Neural cell (in vitro differentiated cells): Measurements from ENCODE around the gene WARS2. TPM values are rescaled to one million over a fixed set of nuclear protein-coding genes. Genes with fewer than 3 reads are reported as not detected.
"Not testable (repeated sequence)": the region's sequence is repeated elsewhere in the genome, so short reads cannot be mapped to it uniquely, and the experiment has no call there.

ENCODE experiments used
- H2AFZ ChIP-seq: fragments of 200-600, 300-800 bp; sonication (generic), shearing (Covaris generic); 2 replicates; pipeline ENCODE4 v1.6.0; 2014; ENCODE audit warnings: low read depth, mild to moderate bottlenecking, antibody characterized with exemption, low read length, moderate library complexity
- H3F3A ChIP-seq: fragments of 200-600 bp; shearing (Covaris generic); 2 replicates; pipeline ENCODE4 v1.6.1; 2016; ENCODE audit warnings: mild to moderate bottlenecking, moderate library complexity, mixed read lengths, antibody characterized with exemption, low read length; ENCODE audit not compliant: insufficient read depth, poor library complexity, severe bottlenecking
- H3K27ac ChIP-seq: fragments of 200-600, 300-800 bp; sonication (generic), shearing (Covaris generic); 2 replicates; pipeline ENCODE4 v1.5.1; 2014; ENCODE audit warnings: mild to moderate bottlenecking, low read length, moderate library complexity
- H3K27me3 ChIP-seq: fragments of 300-800, 200-600 bp; sonication (generic), shearing (Covaris generic); 2 replicates; pipeline ENCODE4 v1.6.0; 2014; ENCODE audit warnings: mild to moderate bottlenecking, low read depth, low read length, moderate library complexity; ENCODE audit not compliant: insufficient read depth
- H3K36me3 ChIP-seq: fragments of 300-800, 200-600 bp; sonication (generic), shearing (Covaris generic); 2 replicates; pipeline ENCODE4 v1.5.1; 2014; ENCODE audit warnings: mild to moderate bottlenecking, antibody characterized with exemption, low read length, moderate library complexity; ENCODE audit not compliant: insufficient read depth
- H3K4me2 ChIP-seq: fragments of 300-800, 200-600 bp; sonication (generic), shearing (Covaris generic); 2 replicates; pipeline ENCODE4 v1.6.0; 2014; ENCODE audit warnings: mild to moderate bottlenecking, low read length
- H3K4me3 ChIP-seq: fragments of 300-800, 200-600 bp; sonication (generic), shearing (Covaris generic); 2 replicates; pipeline ENCODE4 v1.5.1; 2014; ENCODE audit warnings: mild to moderate bottlenecking, low read length, moderate library complexity
- H3K79me2 ChIP-seq: fragments of 200-600 bp; shearing (Covaris generic); replicated peaks from 2 replicates; pipeline ENCODE4 v1.6.0; 2014; ENCODE audit warnings: mild to moderate bottlenecking, low read length, moderate library complexity; ENCODE audit not compliant: insufficient read depth
- H3K9ac ChIP-seq: fragments of 300-800, 200-600 bp; sonication (generic), shearing (Covaris generic); 2 replicates; pipeline ENCODE4 v1.6.1; 2016; ENCODE audit warnings: mild to moderate bottlenecking, low read length, mixed read lengths
- H3K9me2 ChIP-seq: fragments of 200-600 bp; shearing (Covaris generic); 2 replicates; pipeline ENCODE4 v1.6.1; 2016; ENCODE audit warnings: mild to moderate bottlenecking, low read length, mixed read lengths; ENCODE audit not compliant: insufficient read depth
- H3K9me3 ChIP-seq: fragments of 200-600, 300-800 bp; sonication (generic), shearing (Covaris generic); 2 replicates; pipeline ENCODE4 v1.6.1; 2016; ENCODE audit warnings: mild to moderate bottlenecking, mixed run types, low read length, moderate library complexity, mixed read lengths
- H4K20me1 ChIP-seq: fragments of 200-600 bp; shearing (Covaris generic); 2 replicates; pipeline ENCODE4 v1.6.1; 2016; ENCODE audit warnings: mild to moderate bottlenecking, mixed run types; ENCODE audit not compliant: insufficient read depth
- EP300 ChIP-seq: fragments of 450-650 bp; conservative IDR thresholded peaks from 2 replicates; pipeline ENCODE4 v1.6.1; 2014; ENCODE audit warnings: antibody characterized with exemption, mild to moderate bottlenecking, moderate library complexity; ENCODE audit not compliant: poor library complexity, severe bottlenecking
- EZH2 ChIP-seq: fragments of 200-600, 300-800 bp; shearing (Covaris generic), sonication (generic); IDR thresholded peaks from 2 replicates; pipeline ENCODE4 v1.6.1; 2014; ENCODE audit warnings: antibody characterized with exemption, low read length, borderline replicate concordance, mild to moderate bottlenecking; ENCODE audit not compliant: insufficient read depth, poor library complexity, severe bottlenecking
- MXI1 ChIP-seq: fragments of 450-650 bp; conservative IDR thresholded peaks from 2 replicates; pipeline ENCODE4 v1.6.1; 2014; ENCODE audit warnings: antibody characterized with exemption, mild to moderate bottlenecking; ENCODE audit not compliant: poor library complexity, severe bottlenecking
- POLR2AphosphoS5 ChIP-seq: IDR thresholded peaks from 2 replicates; pipeline ENCODE4 v1.6.1; 2012
- RAD21 ChIP-seq: fragments of 450-650 bp; conservative IDR thresholded peaks from 2 replicates; pipeline ENCODE4 v1.6.1; 2014; ENCODE audit warnings: antibody characterized with exemption, mild to moderate bottlenecking, moderate library complexity
- SMC3 ChIP-seq: fragments of 450-650 bp; conservative IDR thresholded peaks from 2 replicates; pipeline ENCODE4 v1.6.1; 2014; ENCODE audit warnings: antibody characterized with exemption, mild to moderate bottlenecking, moderate library complexity; ENCODE audit not compliant: poor library complexity
- TAF1 ChIP-seq: IDR thresholded peaks from 2 replicates; pipeline ENCODE4 v1.6.1; 2012; ENCODE audit warnings: low read depth
- polyA plus RNA-seq: library from polyadenylated mRNA; depleted of rRNA; stranded (reverse); fragments of >200 nt; gene quantifications from 2 replicates; pipeline ENCODE4 v1.2.3, GENCODE V29; 2014
- TF ChIP-seq, protein P1 (sequence below): IDR thresholded peaks from 2 replicates; pipeline ENCODE4 v1.6.1; 2012; ENCODE audit warnings: borderline replicate concordance
- TF ChIP-seq, protein P2 (sequence below): fragments of 450-650 bp; IDR thresholded peaks from 2 replicates; pipeline ENCODE4 v1.5.1; 2014; ENCODE audit warnings: antibody characterized with exemption, mild to moderate bottlenecking, moderate library complexity; ENCODE audit not compliant: poor library complexity, severe bottlenecking

WARS2 gene
- polyA plus RNA-seq, 1 donor from 2014 or later, result 4.7 TPM

DNA sequence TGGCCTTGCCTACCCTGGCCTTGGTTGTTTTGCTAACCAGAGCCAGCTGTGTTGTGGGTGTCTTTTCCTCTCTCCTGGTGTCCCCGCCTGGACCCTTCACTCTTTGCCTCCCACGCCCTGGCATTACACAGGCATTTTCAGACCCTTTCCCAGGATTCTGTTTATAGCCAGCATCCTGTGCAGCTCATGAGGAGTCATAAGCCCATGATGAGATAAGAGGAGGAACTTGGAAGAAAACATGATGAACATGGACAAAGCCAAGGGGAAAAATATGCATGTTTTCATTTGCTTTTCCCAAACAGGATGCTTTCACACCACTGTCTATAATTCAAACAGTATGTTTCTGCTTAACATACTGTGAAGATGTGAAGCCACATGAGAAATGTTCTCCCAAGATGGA lies 18.7 kb upstream of the WARS2 start:
- no peak overlapping the region for H3K4me2 ChIP-seq
- TF ChIP-seq POLR2AphosphoS5, result no peak
- no peak for TF ChIP-seq MXI1
- no peak for TF ChIP-seq SMC3
- no peak for TF ChIP-seq TAF1
- no peak for TF ChIP-seq EP300
- H3K27me3 ChIP-seq, result no peaks in the 10 kb centered on the region
- no peaks in the 10 kb centered on the region for H3K9me3 ChIP-seq
- no peaks in the 10 kb centered on the region for H3F3A ChIP-seq
- H2AFZ ChIP-seq, result no peak overlapping the region
- H4K20me1 ChIP-seq, result no peaks in the 10 kb centered on the region
- H3K9me2 ChIP-seq, result no peaks in the 10 kb centered on the region
- H3K9ac ChIP-seq, result no peak overlapping the region
- no peaks in the 10 kb centered on the region for H3K79me2 ChIP-seq
- H3K27ac ChIP-seq, result no peak overlapping the region
- no peak overlapping the region for H3K4me3 ChIP-seq
- H3K36me3 ChIP-seq, result no peaks in the 10 kb centered on the region

DNA sequence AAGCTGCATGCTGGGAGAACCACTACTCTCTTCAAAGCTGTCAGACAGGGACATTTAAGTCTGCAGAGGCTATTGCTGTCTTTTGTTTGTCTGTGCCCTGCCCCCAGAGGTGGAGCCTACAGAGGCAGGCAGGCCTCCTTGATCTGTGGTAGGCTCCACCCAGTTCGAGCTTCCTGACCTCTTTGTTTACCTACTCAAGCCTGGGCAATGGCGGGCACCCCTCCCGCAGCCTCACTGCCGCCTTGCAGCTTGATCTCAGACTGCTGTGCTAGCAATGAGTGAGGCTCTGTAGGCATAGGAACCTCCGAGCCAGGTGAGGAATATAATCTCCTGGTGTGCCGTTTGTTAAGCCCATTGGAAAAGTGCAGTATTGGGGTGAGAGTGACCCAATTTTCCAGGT lies 16.3 kb upstream of the WARS2 start:
- not testable (repeated sequence) for H3K4me3 ChIP-seq, H3K79me2 ChIP-seq, H3K27ac ChIP-seq, H3K4me2 ChIP-seq, H3F3A ChIP-seq, H4K20me1 ChIP-seq, H3K27me3 ChIP-seq, H2AFZ ChIP-seq, H3K9ac ChIP-seq, H3K9me2 ChIP-seq, H3K36me3 ChIP-seq, H3K9me3 ChIP-seq

DNA sequence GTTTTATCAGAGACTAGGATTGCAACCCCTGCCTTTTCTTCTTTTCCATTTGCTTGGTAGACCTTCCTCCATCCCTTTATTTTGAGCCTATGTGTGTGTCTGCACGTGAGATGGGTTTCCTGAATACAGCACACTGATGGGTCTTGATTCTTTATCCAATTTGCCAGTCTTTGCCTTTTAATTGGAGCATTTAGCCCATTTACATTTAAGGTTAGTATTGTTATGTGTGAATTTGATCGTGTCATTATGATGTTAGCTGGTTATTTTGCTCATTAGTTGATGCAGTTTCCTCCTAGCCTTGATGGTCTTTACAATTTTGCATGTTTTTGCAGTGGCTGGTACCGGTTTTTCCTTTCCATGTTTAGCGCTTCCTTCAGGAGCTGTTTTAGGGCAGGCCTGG lies 14.6 kb upstream of the WARS2 start:
- not testable (repeated sequence) for H3F3A ChIP-seq, H3K9me3 ChIP-seq, H4K20me1 ChIP-seq, H3K27ac ChIP-seq, H3K36me3 ChIP-seq, H3K9ac ChIP-seq, H2AFZ ChIP-seq, H3K27me3 ChIP-seq, H3K4me3 ChIP-seq, H3K79me2 ChIP-seq, H3K9me2 ChIP-seq, H3K4me2 ChIP-seq

DNA sequence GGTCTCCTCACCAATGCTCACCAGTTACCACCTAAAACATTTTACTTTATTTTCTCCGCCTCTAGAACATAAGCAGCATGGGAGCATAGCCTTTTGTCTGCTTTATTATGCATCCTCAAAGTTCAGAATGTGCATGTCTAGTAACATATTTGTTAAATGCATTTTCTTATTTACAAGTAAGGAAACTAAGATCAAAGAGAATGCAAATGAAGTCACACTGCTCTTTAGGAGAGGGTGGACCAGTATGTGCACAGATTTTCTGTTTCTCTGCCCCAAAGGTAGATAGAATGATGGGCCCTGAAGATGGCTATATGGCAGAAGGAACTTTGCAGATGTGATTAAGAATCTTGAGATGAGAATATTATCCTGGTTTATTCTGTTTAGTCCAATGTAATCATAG lies 9.7 kb upstream of the WARS2 start:
- Histone ChIP-seq H3K27ac (no peak overlapping the region), H3F3A (no peaks in the 10 kb centered on the region), H2AFZ (no peak overlapping the region), H3K4me2 (no peak overlapping the region), H3K9me3 (no peaks in the 10 kb centered on the region), H3K4me3 (no peak overlapping the region), H3K36me3 (no peaks in the 10 kb centered on the region), H3K79me2 (no peaks in the 10 kb centered on the region), H3K9ac (no peak overlapping the region), H4K20me1 (no peaks in the 10 kb centered on the region), H3K27me3 (no peaks in the 10 kb centered on the region), H3K9me2 (no peaks in the 10 kb centered on the region)
- TF ChIP-seq POLR2AphosphoS5 (no peak), MXI1 (no peak), TAF1 (no peak), SMC3 (no peak), RAD21 (no peak), EZH2 (no peak), EP300 (no peak)
- TF ChIP-seq, protein P1, sequence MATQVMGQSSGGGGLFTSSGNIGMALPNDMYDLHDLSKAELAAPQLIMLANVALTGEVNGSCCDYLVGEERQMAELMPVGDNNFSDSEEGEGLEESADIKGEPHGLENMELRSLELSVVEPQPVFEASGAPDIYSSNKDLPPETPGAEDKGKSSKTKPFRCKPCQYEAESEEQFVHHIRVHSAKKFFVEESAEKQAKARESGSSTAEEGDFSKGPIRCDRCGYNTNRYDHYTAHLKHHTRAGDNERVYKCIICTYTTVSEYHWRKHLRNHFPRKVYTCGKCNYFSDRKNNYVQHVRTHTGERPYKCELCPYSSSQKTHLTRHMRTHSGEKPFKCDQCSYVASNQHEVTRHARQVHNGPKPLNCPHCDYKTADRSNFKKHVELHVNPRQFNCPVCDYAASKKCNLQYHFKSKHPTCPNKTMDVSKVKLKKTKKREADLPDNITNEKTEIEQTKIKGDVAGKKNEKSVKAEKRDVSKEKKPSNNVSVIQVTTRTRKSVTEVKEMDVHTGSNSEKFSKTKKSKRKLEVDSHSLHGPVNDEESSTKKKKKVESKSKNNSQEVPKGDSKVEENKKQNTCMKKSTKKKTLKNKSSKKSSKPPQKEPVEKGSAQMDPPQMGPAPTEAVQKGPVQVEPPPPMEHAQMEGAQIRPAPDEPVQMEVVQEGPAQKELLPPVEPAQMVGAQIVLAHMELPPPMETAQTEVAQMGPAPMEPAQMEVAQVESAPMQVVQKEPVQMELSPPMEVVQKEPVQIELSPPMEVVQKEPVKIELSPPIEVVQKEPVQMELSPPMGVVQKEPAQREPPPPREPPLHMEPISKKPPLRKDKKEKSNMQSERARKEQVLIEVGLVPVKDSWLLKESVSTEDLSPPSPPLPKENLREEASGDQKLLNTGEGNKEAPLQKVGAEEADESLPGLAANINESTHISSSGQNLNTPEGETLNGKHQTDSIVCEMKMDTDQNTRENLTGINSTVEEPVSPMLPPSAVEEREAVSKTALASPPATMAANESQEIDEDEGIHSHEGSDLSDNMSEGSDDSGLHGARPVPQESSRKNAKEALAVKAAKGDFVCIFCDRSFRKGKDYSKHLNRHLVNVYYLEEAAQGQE, result no peak
- TF ChIP-seq, protein P2, sequence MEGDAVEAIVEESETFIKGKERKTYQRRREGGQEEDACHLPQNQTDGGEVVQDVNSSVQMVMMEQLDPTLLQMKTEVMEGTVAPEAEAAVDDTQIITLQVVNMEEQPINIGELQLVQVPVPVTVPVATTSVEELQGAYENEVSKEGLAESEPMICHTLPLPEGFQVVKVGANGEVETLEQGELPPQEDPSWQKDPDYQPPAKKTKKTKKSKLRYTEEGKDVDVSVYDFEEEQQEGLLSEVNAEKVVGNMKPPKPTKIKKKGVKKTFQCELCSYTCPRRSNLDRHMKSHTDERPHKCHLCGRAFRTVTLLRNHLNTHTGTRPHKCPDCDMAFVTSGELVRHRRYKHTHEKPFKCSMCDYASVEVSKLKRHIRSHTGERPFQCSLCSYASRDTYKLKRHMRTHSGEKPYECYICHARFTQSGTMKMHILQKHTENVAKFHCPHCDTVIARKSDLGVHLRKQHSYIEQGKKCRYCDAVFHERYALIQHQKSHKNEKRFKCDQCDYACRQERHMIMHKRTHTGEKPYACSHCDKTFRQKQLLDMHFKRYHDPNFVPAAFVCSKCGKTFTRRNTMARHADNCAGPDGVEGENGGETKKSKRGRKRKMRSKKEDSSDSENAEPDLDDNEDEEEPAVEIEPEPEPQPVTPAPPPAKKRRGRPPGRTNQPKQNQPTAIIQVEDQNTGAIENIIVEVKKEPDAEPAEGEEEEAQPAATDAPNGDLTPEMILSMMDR, result no peak
